ENCODE results near the gene HRH1. TPM values are rescaled to one million over a fixed set of nuclear protein-coding genes. Genes with fewer than 3 reads are reported as not detected.

The HRH1 gene
- total RNA-seq, 1 donor from 2014 or later: not detected

- TF ChIP-seq CTCF (IDR thresholded peaks at IDR 0.05; ENCODE audit: partially characterized antibody, unreplicated experiment): no peak
- Mint-ChIP-seq H3K4me1 (ENCODE audit: low read depth, unreplicated experiment) (no peaks in the 10 kb centered on the region), H3K4me3 (ENCODE audit: unreplicated experiment) (no peak overlapping the region), H3K27ac (ENCODE audit: unreplicated experiment) (no peak overlapping the region), H3K36me3 (ENCODE audit: unreplicated experiment) (peaks cover 1% of the 10 kb centered on the region), H3K9me3 (ENCODE audit: unreplicated experiment) (peaks cover 1% of the 10 kb centered on the region), H3K27me3 (ENCODE audit: unreplicated experiment) (no peaks in the 10 kb centered on the region)
- no peak for DNase-seq
Measured at GRCh38 chr3:11245276-11245675, 91.0 kb downstream of the HRH1 start.

GRCh38 chr3:11245827-11246662 lies 91.8 kb downstream of the HRH1 start:
- peaks cover 4% of the 10 kb centered on the region for H3K36me3 Mint-ChIP-seq (ENCODE audit: unreplicated experiment)

GRCh38 chr3:11246663-11246970 lies 92.3 kb downstream of the HRH1 start:
- no peaks in the 10 kb centered on the region for H3K27me3 Mint-ChIP-seq (ENCODE audit: unreplicated experiment)
- no peak for TF ChIP-seq CTCF (IDR thresholded peaks at IDR 0.05; ENCODE audit: partially characterized antibody, unreplicated experiment)
- H3K4me3 Mint-ChIP-seq (ENCODE audit: unreplicated experiment): no peak overlapping the region
- peaks cover 4% of the 10 kb centered on the region for H3K36me3 Mint-ChIP-seq (ENCODE audit: unreplicated experiment)
- no peaks in the 10 kb centered on the region for H3K4me1 Mint-ChIP-seq (ENCODE audit: low read depth, unreplicated experiment)
- H3K9me3 Mint-ChIP-seq (ENCODE audit: unreplicated experiment): peaks cover 1% of the 10 kb centered on the region
- no peak for DNase-seq
- no peak overlapping the region for H3K27ac Mint-ChIP-seq (ENCODE audit: unreplicated experiment)

More at GRCh38 chr3:11245827-11246662, 91.8 kb downstream of the HRH1 start:
- no peak for DNase-seq
- no peak overlapping the region for H3K27ac Mint-ChIP-seq (ENCODE audit: unreplicated experiment)
- no peaks in the 10 kb centered on the region for H3K4me1 Mint-ChIP-seq (ENCODE audit: low read depth, unreplicated experiment)
- peaks cover 1% of the 10 kb centered on the region for H3K9me3 Mint-ChIP-seq (ENCODE audit: unreplicated experiment)
- no peak for TF ChIP-seq CTCF (IDR thresholded peaks at IDR 0.05; ENCODE audit: partially characterized antibody, unreplicated experiment)
- no peaks in the 10 kb centered on the region for H3K27me3 Mint-ChIP-seq (ENCODE audit: unreplicated experiment)
- no peak overlapping the region for H3K4me3 Mint-ChIP-seq (ENCODE audit: unreplicated experiment)

GRCh38 chr3:11247362-11247761 lies 93.1 kb downstream of the HRH1 start:
- H3K4me1 Mint-ChIP-seq (ENCODE audit: low read depth, unreplicated experiment): no peaks in the 10 kb centered on the region
- no peak overlapping the region for H3K27ac Mint-ChIP-seq (ENCODE audit: unreplicated experiment)
- H3K27me3 Mint-ChIP-seq (ENCODE audit: unreplicated experiment): no peaks in the 10 kb centered on the region
- no peak for DNase-seq
- TF ChIP-seq CTCF (IDR thresholded peaks at IDR 0.05; ENCODE audit: partially characterized antibody, unreplicated experiment): no peak
- H3K4me3 Mint-ChIP-seq (ENCODE audit: unreplicated experiment): no peak overlapping the region
- H3K9me3 Mint-ChIP-seq (ENCODE audit: unreplicated experiment): peaks cover 1% of the 10 kb centered on the region
- peaks cover 4% of the 10 kb centered on the region for H3K36me3 Mint-ChIP-seq (ENCODE audit: unreplicated experiment)

- no peaks in the 10 kb centered on the region for H3K4me1 Mint-ChIP-seq (ENCODE audit: low read depth, unreplicated experiment)
- peaks cover 1% of the 10 kb centered on the region for H3K9me3 Mint-ChIP-seq (ENCODE audit: unreplicated experiment)
- no peak for DNase-seq
- TF ChIP-seq CTCF (IDR thresholded peaks at IDR 0.05; ENCODE audit: partially characterized antibody, unreplicated experiment): no peak
- no peak overlapping the region for H3K4me3 Mint-ChIP-seq (ENCODE audit: unreplicated experiment)
- no peak overlapping the region for H3K27ac Mint-ChIP-seq (ENCODE audit: unreplicated experiment)
- H3K27me3 Mint-ChIP-seq (ENCODE audit: unreplicated experiment): no peaks in the 10 kb centered on the region
- peaks cover 4% of the 10 kb centered on the region for H3K36me3 Mint-ChIP-seq (ENCODE audit: unreplicated experiment)
Measured at GRCh38 chr3:11248596-11248995, 94.3 kb downstream of the HRH1 start.

All from glutamatergic neuron (in vitro differentiated cells).